ENCODE measurements around the gene PTPRK. TPM values are rescaled to one million over a fixed set of nuclear protein-coding genes. Genes with fewer than 3 reads are reported as not detected.

The PTPRK gene
- total and polyA plus RNA-seq, 10 of the 15 experiments (the other 5 are each of a cell fraction or from before 2014, with no cell fraction given): 0.23 to 1.9 (median 0.55) TPM

DNA sequence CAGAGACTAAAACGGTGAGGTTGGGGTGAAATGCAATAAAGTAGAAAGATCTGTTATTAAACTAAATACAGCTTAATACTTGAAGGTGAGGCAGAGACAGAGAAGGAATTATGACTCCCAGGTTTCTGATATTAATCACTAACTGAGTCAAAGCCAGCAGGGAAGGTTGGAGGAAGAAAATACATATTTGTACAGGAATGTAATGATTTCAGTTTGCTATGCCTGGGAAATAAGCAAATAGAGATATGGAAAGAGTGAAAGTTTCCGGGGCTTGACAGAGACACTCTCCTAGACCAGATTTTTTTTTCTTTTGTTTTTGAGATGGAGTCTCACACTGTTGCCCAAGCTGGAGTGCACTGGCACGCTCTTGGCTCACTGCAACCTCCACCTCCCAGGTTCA is 76.8 kb downstream of the PTPRK start:
- ChIA-PET CTCF (no interaction called here), POLR2A (no interaction called here), RAD21 (ENCODE audit: unreplicated experiment) (no interaction called here), SMC1A (ENCODE audit: uncharacterized antibody, unreplicated experiment) (no interaction called here)
- intact Hi-C loops (cut with micrococcal nuclease; ENCODE audit: unreplicated experiment) (no loop called here), in situ Hi-C loops (cut with MboI) (no loop called here)
- no TSS peak for BruUV-seq (replicated peaks)
- no peak overlapping the region for H3K4me3 ChIP-seq
- ATAC-seq (no peak), FAIRE-seq (no peak), DNase-seq (ENCODE audit: low read depth, low spot score) (no peak)
- no peak overlapping the region for H3K4me2 ChIP-seq (ENCODE audit: control insufficient read depth, insufficient read depth)
- no peak overlapping the region for H3K27ac ChIP-seq (ENCODE audit: control insufficient read depth, insufficient read depth)
- no peaks in the 10 kb centered on the region for H3K4me1 ChIP-seq (ENCODE audit: control insufficient read depth, insufficient read depth, low read length)
- WGBS (ENCODE audit: insufficient coverage, insufficient replicate concordance, low lambda C conversion rate, missing lambda C conversion rate): 38% methylated on average over 3 of the region's 3 CpGs
- H3K9ac ChIP-seq (ENCODE audit: control insufficient read depth, insufficient read depth, low read length): no peak overlapping the region
- no peaks in the 10 kb centered on the region for H3K79me2 ChIP-seq (ENCODE audit: control insufficient read depth, insufficient read depth, low read length)
- H3K9me3 ChIP-seq (replicated peaks; ENCODE audit: control insufficient read depth, insufficient read depth, low read length): no peaks in the 10 kb centered on the region
- H3K27me3 ChIP-seq (replicated peaks in 1 of 2; ENCODE audit: control insufficient read depth in 2 of 2, insufficient read depth in 2 of 2, low read length in 1 of 2): no peaks in the 10 kb centered on the region
- TF ChIP-seq SRF (IDR thresholded peaks at IDR 0.05; ENCODE audit: low read depth in 2 of 2, low read length in 2 of 2) (no peak), RAD21 (IDR thresholded peaks at IDR 0.05; ENCODE audit: insufficient read depth, low read depth, low read length) (no peak), RUNX3 (IDR thresholded peaks at IDR 0.05; ENCODE audit: low read length) (no peak), POLR2AphosphoS2 (IDR thresholded peaks at IDR 0.05; ENCODE audit: low read depth, low read length) (no peak), PML (IDR thresholded peaks at IDR 0.05; ENCODE audit: low read length) (no peak), BHLHE40 (IDR thresholded peaks at IDR 0.05; ENCODE audit: borderline replicate concordance in 1 of 2, low read depth in 2 of 2, low read length in 1 of 2) (no peak), LARP7 (IDR thresholded peaks at IDR 0.05) (no peak), RCOR1 (conservative IDR thresholded peaks at IDR 0.05; ENCODE audit: low read depth, low read length) (no peak), RELA (IDR thresholded peaks at IDR 0.05; ENCODE audit: borderline replicate concordance, partially characterized antibody) (no peak), STAT1 (conservative IDR thresholded peaks at IDR 0.05) (no peak), BACH1 (IDR thresholded peaks at IDR 0.05; ENCODE audit: borderline replicate concordance) (no peak)
- TF ChIP-seq, protein P1, sequence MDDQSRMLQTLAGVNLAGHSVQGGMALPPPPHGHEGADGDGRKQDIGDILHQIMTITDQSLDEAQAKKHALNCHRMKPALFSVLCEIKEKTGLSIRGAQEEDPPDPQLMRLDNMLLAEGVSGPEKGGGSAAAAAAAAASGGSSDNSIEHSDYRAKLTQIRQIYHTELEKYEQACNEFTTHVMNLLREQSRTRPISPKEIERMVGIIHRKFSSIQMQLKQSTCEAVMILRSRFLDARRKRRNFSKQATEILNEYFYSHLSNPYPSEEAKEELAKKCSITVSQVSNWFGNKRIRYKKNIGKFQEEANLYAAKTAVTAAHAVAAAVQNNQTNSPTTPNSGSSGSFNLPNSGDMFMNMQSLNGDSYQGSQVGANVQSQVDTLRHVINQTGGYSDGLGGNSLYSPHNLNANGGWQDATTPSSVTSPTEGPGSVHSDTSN (IDR thresholded peaks at IDR 0.05; ENCODE audit: insufficient replicate concordance, low read depth, low read length): no peak
- TF ChIP-seq, protein P2, sequence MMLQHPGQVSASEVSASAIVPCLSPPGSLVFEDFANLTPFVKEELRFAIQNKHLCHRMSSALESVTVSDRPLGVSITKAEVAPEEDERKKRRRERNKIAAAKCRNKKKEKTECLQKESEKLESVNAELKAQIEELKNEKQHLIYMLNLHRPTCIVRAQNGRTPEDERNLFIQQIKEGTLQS (IDR thresholded peaks at IDR 0.05; ENCODE audit: borderline replicate concordance, extremely low read depth, low read depth, low read length): no peak
- H3K36me3 ChIP-seq (ENCODE audit: control insufficient read depth in 2 of 2, insufficient read depth in 2 of 2, low read length in 1 of 2): no peaks in the 10 kb centered on the region
- no peaks in the 10 kb centered on the region for H4K20me1 ChIP-seq (ENCODE audit: control insufficient read depth, insufficient read depth)
- H2AFZ ChIP-seq (ENCODE audit: control insufficient read depth, low read depth, low read length): no peak overlapping the region

Data from GM12878 (cell line).